CD4-positive, alpha-beta T cell (primary cell): ENCODE results near the gene REV3L. TPM values are rescaled to one million over a fixed set of nuclear protein-coding genes. Genes with fewer than 3 reads are reported as not detected.

Source experiments
- ATAC-seq: fragments of 200-7000 bp; cut with Tn5 transposase; one replicate; pipeline ENCODE4 v1.10.0; 2022; ENCODE audit warnings: mild to moderate bottlenecking; ENCODE audit not compliant: poor library complexity
- CTCF ChIA-PET: fragments of 350-600 bp; sonication (Branson Sonifier 250); formaldehyde crosslinking; loops from one replicate; lab custom pipeline; 2021; ENCODE audit warnings: antibody characterized with exemption, inconsistent platforms; lab: Charles Lee
- POLR2A ChIA-PET: fragments of 350-600 bp; sonication (Branson Sonifier 250); formaldehyde crosslinking; loops from one replicate; lab custom pipeline; 2021; ENCODE audit warnings: antibody characterized with exemption, inconsistent platforms; lab: Charles Lee
- DNase-seq, 14 experiments: peaks; one replicate each; pipeline ENCODE4 v3.0.0-alpha.2; 2013 to 2020; ENCODE audit warnings: mixed read lengths in 2 of 14
- H3K27ac ChIP-seq, 2 donors: one replicate each; pipeline versions ENCODE4 v1.5.1 to v1.7.0; 2013; ENCODE audit warnings: low read length in 2 of 2, low read depth in 1 of 2, mild to moderate bottlenecking in 1 of 2
- H3K27me3 ChIP-seq, 2 experiments: 1 replicate in 1 of 2; 2 replicates in 1 of 2; pipeline versions ENCODE4 v1.6.1 to v1.7.0; 2013; ENCODE audit warnings: low read length in 2 of 2, control low read depth in 1 of 2, mild to moderate bottlenecking in 1 of 2, moderate library complexity in 1 of 2; ENCODE audit not compliant: insufficient read depth in 2 of 2, control insufficient read depth in 1 of 2
- H3K36me3 ChIP-seq: one replicate; pipeline ENCODE4 v1.6.1; 2013; ENCODE audit warnings: low read length, control low read depth; ENCODE audit not compliant: insufficient read depth
- H3K4me1 ChIP-seq: one replicate; pipeline ENCODE4 v1.6.1; 2013; ENCODE audit warnings: low read length, control low read depth; ENCODE audit not compliant: insufficient read depth
- H3K4me3 ChIP-seq: one replicate; pipeline ENCODE4 v1.5.1; 2013; ENCODE audit warnings: mild to moderate bottlenecking, low read length, moderate library complexity
- H3K9me3 ChIP-seq, 2 experiments: 1 replicate in 1 of 2; 2 replicates in 1 of 2; pipeline versions ENCODE4 v1.6.1 to v1.7.0; 2013; ENCODE audit warnings: low read length in 2 of 2, mild to moderate bottlenecking in 2 of 2, control low read depth in 1 of 2, moderate library complexity in 1 of 2; ENCODE audit not compliant: control insufficient read depth in 1 of 2, insufficient read depth in 1 of 2
- H3K27ac Mint-ChIP-seq: one replicate; pipeline ENCODE4 v1.8.0; 2020; ENCODE audit warnings: mixed read lengths
- H3K27me3 Mint-ChIP-seq: one replicate; pipeline ENCODE4 v1.8.0; 2021; ENCODE audit warnings: mixed read lengths
- H3K36me3 Mint-ChIP-seq: one replicate; pipeline ENCODE4 v1.8.0; 2021; ENCODE audit warnings: low read depth, mixed read lengths
- H3K4me1 Mint-ChIP-seq: one replicate; pipeline ENCODE4 v1.8.0; 2021; ENCODE audit warnings: low read depth, mixed read lengths
- H3K4me3 Mint-ChIP-seq: one replicate; pipeline ENCODE4 v1.8.0; 2020; ENCODE audit warnings: mild to moderate bottlenecking, mixed read lengths
- H3K9me3 Mint-ChIP-seq: one replicate; pipeline ENCODE4 v1.8.0; 2020; ENCODE audit warnings: mixed read lengths
- intact Hi-C, 2 experiments: fragments of 100-400 bp; cut with DNase I in 1 of 2; cut with micrococcal nuclease in 1 of 2; formaldehyde crosslinking; loops; one replicate each; pipeline versions ENCODE4 v1.15.1 to v1.9.0; 2023 to 2025; cut with DNase I, micrococcal nuclease
- total RNA-seq, 174 experiments: library from RNA in 2 of 174; stranded (reverse) in 2 of 174; gene quantifications; one replicate each; pipeline ENCODE4 v1.2.3 and lab custom pipeline; 2021 to 2026
- TF ChIP-seq, protein P1 (sequence below): fragments of 200-600 bp; IDR thresholded peaks from one replicate; pipeline ENCODE4 v1.8.0; 2022; ENCODE audit warnings: antibody characterized with exemption, mild to moderate bottlenecking

REV3L gene
- total RNA-seq, 2 experiments from 2014 or later, result 17.0 to 20.6 TPM

DNA sequence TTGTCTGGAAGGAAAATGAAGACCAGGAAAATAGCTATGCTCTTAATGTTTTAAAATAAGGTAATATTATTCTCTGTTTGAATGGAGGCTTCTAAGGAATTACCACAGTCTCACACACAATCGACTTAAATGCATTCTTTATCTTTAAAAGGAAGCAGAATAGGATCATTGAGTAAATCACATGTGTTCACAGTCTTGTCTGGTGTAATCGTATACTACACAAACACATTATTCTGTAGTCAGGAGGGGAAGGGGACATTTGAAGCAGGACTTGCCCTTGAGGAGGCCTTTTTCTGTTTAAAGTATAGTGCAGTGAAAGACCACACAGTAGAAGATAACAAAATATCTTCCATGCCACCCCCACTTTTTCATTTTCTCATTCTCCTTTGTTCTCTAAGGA is 20.6 kb upstream of the REV3L start:
- intact Hi-C loops, result no loop called here
- no peak overlapping the region for H3K4me3 ChIP-seq
- ChIA-PET CTCF (no interaction called here), POLR2A (interaction anchor here (0.6 to 1.2 kb wide), 2 partner anchors 82 to 260 kb away, joined by 3 read pairs; no protein-coding TSS in a partner anchor)
- TF ChIP-seq, protein P1, sequence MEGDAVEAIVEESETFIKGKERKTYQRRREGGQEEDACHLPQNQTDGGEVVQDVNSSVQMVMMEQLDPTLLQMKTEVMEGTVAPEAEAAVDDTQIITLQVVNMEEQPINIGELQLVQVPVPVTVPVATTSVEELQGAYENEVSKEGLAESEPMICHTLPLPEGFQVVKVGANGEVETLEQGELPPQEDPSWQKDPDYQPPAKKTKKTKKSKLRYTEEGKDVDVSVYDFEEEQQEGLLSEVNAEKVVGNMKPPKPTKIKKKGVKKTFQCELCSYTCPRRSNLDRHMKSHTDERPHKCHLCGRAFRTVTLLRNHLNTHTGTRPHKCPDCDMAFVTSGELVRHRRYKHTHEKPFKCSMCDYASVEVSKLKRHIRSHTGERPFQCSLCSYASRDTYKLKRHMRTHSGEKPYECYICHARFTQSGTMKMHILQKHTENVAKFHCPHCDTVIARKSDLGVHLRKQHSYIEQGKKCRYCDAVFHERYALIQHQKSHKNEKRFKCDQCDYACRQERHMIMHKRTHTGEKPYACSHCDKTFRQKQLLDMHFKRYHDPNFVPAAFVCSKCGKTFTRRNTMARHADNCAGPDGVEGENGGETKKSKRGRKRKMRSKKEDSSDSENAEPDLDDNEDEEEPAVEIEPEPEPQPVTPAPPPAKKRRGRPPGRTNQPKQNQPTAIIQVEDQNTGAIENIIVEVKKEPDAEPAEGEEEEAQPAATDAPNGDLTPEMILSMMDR, result no peak
- H3K4me3 Mint-ChIP-seq, result no peak overlapping the region
- no peaks in the 10 kb centered on the region for H3K27me3 Mint-ChIP-seq
- H3K9me3 ChIP-seq, result no peaks in the 10 kb centered on the region
- H3K36me3 Mint-ChIP-seq, result peaks cover 32% of the 10 kb centered on the region
- no peak overlapping the region for H3K27ac ChIP-seq
- DNase-seq (no peak), ATAC-seq (no peak)
- H3K4me1 ChIP-seq, result no peaks in the 10 kb centered on the region
- no peak overlapping the region for H3K27ac Mint-ChIP-seq
- H3K4me1 Mint-ChIP-seq, result peaks cover 16% of the 10 kb centered on the region
- no peaks in the 10 kb centered on the region for H3K9me3 Mint-ChIP-seq
- no peaks in the 10 kb centered on the region for H3K27me3 ChIP-seq
- H3K36me3 ChIP-seq, result no peaks in the 10 kb centered on the region

DNA sequence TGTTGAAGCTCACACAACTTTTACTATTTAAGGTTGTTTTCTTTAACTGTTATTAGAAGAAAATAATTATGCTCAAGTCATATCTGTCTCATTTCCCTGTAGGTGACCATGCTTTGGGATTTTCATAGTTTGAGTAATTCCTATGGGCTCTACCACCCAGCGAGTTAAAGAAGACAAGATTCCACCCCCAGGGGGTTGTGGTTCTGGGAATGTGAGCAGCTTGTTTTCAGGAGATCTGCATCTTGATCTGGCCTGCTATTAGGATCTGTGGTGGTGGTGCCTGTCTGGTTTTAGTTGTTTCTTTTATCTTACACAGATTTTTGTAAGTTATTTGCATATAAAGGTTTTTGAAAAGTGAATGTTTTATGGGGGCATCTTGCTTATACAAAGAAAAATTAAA is 20.2 kb upstream of the REV3L start:
- Mint-ChIP-seq H3K36me3 (peaks cover 32% of the 10 kb centered on the region), H3K4me1 (peaks cover 16% of the 10 kb centered on the region), H3K9me3 (no peaks in the 10 kb centered on the region), H3K27me3 (no peaks in the 10 kb centered on the region), H3K4me3 (no peak overlapping the region), H3K27ac (no peak overlapping the region)
- POLR2A ChIA-PET, result interaction anchor here (0.6 to 1.2 kb wide), 2 partner anchors 82 to 259 kb away, joined by 3 read pairs; no protein-coding TSS in a partner anchor
- TF ChIP-seq, protein P1, result no peak
- no peaks in the 10 kb centered on the region for H3K9me3 ChIP-seq
- H3K36me3 ChIP-seq, result no peaks in the 10 kb centered on the region
- no peak overlapping the region for H3K27ac ChIP-seq
- no peak overlapping the region for H3K4me3 ChIP-seq
- ATAC-seq (no peak), DNase-seq (no peak)
- no peaks in the 10 kb centered on the region for H3K4me1 ChIP-seq
- CTCF ChIA-PET, result no interaction called here
- H3K27me3 ChIP-seq, result no peaks in the 10 kb centered on the region
- intact Hi-C loops, result no loop called here

DNA sequence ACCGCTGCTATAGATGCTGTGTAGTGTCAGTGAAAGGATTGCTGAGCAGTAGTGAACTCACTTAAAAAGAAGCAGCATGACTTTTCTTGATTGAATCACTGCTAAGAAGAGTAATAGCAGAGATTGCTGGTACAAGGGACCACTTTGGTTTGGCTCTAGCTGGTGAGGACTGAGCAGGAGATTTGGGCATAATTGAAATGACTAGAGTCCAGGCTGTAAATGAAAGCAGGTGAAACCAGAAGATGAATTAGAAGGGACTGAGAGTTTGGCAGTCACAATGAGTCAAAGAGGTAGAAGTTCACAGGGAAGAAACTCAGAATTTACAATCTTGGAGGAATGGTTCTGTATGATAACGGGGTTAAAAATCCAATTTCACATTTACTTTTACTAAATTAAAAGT is 19.1 kb upstream of the REV3L start:
- DNase-seq, result no peak
- Mint-ChIP-seq H3K36me3 (peaks cover 29% of the 10 kb centered on the region), H3K4me1 (peaks cover 16% of the 10 kb centered on the region), H3K9me3 (no peaks in the 10 kb centered on the region), H3K4me3 (no peak overlapping the region), H3K27me3 (no peaks in the 10 kb centered on the region), H3K27ac (no peak overlapping the region)
- Histone ChIP-seq H3K27ac (no peak overlapping the region), H3K9me3 (no peaks in the 10 kb centered on the region), H3K27me3 (no peaks in the 10 kb centered on the region), H3K36me3 (no peaks in the 10 kb centered on the region), H3K4me1 (no peaks in the 10 kb centered on the region), H3K4me3 (no peak overlapping the region)
- ChIA-PET CTCF (no interaction called here), POLR2A (no interaction called here)
- intact Hi-C loops, result no loop called here
- TF ChIP-seq, protein P1, result no peak
- ATAC-seq, result no peak
